ENCODE results near the gene NUDT15.

Gene NUDT15

DNA sequence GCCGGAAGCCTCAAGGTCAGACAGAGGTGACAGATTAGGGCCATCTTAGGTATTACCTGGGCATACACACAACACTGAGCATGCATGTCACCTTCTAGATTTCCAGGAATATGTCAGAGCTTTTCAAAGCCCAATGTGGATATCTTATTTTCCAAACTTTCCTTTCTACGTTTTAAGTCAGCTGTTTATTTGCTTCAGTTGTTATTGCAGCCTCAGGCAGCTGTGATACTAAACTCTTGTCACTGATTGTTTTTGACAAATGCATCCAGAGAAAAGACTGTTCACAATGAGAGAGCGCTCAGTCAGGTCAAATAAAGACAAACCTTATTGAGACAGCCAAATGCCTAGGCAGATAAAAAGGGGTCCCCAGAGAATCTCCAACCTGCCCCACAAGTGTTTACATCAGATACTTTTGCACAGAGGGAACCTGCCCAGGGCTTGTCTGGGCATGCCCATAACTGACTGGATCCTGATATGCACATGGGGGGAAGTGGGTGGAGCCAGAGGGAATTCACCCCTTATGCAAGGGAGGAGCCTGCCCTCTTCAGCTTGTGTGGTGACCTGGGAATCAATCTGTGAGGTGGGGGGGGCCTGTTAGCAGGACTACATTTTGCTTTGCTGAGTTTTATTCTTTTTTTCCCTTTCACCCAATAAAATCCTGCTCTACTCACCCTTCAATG lies 28.9 kb downstream of the NUDT15 start:
- Histone ChIP-seq H4K20me1 (ENCODE audit: insufficient read depth, low read length, poor library complexity, severe bottlenecking) (no peaks in the 10 kb centered on the region), H3K9me3 (ENCODE audit: insufficient read depth, low read depth, low read length) (peaks cover 13% of the 10 kb centered on the region), H3F3A (ENCODE audit: low read depth) (no peaks in the 10 kb centered on the region), H3K36me3 (ENCODE audit: insufficient read depth, low read length) (peaks cover 43% of the 10 kb centered on the region), H3K4me2 (ENCODE audit: low read depth, low read length, poor library complexity, severe bottlenecking) (no peak overlapping the region), H3K9me2 (replicated peaks; ENCODE audit: low read depth, low read length) (no peaks in the 10 kb centered on the region), H2AFZ (ENCODE audit: low read length) (no peak overlapping the region), H3K79me2 (ENCODE audit: insufficient read depth, low read length) (no peaks in the 10 kb centered on the region), H3K9ac (ENCODE audit: low read depth, low read length, poor library complexity, severe bottlenecking) (peak overlapping the region; percentile 48), H3K4me1 (ENCODE audit: insufficient read depth, low read length, poor library complexity, severe bottlenecking) (no peaks in the 10 kb centered on the region), H3K4me3 (ENCODE audit: low read length, poor library complexity, severe bottlenecking) (no peak overlapping the region), H3K27me3 (ENCODE audit: insufficient read depth, low read length, poor library complexity, severe bottlenecking) (no peaks in the 10 kb centered on the region)
- TF ChIP-seq EZH2phosphoT487 (IDR thresholded peaks at IDR 0.05; ENCODE audit: borderline replicate concordance), result no peak
- TF ChIP-seq, protein P1, sequence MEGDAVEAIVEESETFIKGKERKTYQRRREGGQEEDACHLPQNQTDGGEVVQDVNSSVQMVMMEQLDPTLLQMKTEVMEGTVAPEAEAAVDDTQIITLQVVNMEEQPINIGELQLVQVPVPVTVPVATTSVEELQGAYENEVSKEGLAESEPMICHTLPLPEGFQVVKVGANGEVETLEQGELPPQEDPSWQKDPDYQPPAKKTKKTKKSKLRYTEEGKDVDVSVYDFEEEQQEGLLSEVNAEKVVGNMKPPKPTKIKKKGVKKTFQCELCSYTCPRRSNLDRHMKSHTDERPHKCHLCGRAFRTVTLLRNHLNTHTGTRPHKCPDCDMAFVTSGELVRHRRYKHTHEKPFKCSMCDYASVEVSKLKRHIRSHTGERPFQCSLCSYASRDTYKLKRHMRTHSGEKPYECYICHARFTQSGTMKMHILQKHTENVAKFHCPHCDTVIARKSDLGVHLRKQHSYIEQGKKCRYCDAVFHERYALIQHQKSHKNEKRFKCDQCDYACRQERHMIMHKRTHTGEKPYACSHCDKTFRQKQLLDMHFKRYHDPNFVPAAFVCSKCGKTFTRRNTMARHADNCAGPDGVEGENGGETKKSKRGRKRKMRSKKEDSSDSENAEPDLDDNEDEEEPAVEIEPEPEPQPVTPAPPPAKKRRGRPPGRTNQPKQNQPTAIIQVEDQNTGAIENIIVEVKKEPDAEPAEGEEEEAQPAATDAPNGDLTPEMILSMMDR (conservative IDR thresholded peaks at IDR 0.05; ENCODE audit: low read length), result no peak

DNA sequence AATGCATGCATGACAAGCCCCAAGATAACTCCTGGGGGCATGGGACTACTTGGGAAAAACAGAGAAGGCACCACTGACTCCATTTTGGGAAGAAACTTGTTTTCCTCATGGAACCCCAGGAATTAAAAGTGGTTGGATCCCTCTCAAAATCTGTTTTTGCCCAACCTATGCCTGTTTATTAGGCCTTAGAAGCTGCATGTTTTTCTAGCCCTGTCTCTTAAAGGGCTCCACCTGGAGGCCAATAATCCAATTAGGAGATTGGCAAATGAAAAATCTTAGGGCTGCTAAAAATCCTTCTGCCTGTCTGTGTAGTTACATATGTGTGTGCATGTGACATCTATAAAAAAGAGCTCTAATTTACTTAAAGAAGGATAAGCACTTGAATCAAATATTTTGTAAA lies 30.5 kb downstream of the NUDT15 start:
- H3K9ac ChIP-seq (ENCODE audit: low read depth, low read length, poor library complexity, severe bottlenecking), result no peak overlapping the region
- H3K4me2 ChIP-seq (ENCODE audit: low read depth, low read length, poor library complexity, severe bottlenecking), result no peak overlapping the region
- peaks cover 59% of the 10 kb centered on the region for H3K36me3 ChIP-seq (ENCODE audit: insufficient read depth, low read length)
- no peak overlapping the region for H2AFZ ChIP-seq (ENCODE audit: low read length)
- H3K4me1 ChIP-seq (ENCODE audit: insufficient read depth, low read length, poor library complexity, severe bottlenecking), result no peaks in the 10 kb centered on the region
- H3F3A ChIP-seq (ENCODE audit: low read depth), result no peaks in the 10 kb centered on the region
- no peaks in the 10 kb centered on the region for H4K20me1 ChIP-seq (ENCODE audit: insufficient read depth, low read length, poor library complexity, severe bottlenecking)
- H3K9me2 ChIP-seq (replicated peaks; ENCODE audit: low read depth, low read length), result no peaks in the 10 kb centered on the region
- no peak overlapping the region for H3K4me3 ChIP-seq (ENCODE audit: low read length, poor library complexity, severe bottlenecking)
- H3K79me2 ChIP-seq (ENCODE audit: insufficient read depth, low read length), result no peaks in the 10 kb centered on the region
- peaks cover 23% of the 10 kb centered on the region for H3K9me3 ChIP-seq (ENCODE audit: insufficient read depth, low read depth, low read length)
- no peak for TF ChIP-seq EZH2phosphoT487 (IDR thresholded peaks at IDR 0.05; ENCODE audit: borderline replicate concordance)
- TF ChIP-seq, protein P1 (conservative IDR thresholded peaks at IDR 0.05; ENCODE audit: low read length), result peak; percentile 65
- no peaks in the 10 kb centered on the region for H3K27me3 ChIP-seq (ENCODE audit: insufficient read depth, low read length, poor library complexity, severe bottlenecking)

DNA sequence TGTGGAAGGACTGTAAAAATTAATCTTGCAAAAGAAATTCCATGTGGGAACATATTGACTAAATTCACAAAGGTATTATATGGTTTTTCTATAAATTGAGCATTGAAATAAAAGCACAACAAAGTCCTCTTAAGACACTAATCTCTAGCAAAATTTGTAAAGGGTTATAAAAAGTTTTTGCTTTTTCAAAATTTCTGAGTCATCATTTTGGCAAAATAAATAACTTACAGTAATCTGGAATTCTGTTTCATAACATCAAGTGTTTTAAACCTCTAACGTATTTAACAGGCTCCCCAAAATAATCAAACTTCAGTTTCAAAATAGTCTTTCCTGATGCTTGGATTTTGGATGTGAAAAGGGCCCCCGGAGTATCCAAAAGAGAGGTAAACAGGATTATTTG lies 31.4 kb downstream of the NUDT15 start:
- Histone ChIP-seq H3K4me1 (ENCODE audit: insufficient read depth, low read length, poor library complexity, severe bottlenecking) (no peaks in the 10 kb centered on the region), H3K36me3 (ENCODE audit: insufficient read depth, low read length) (peaks cover 68% of the 10 kb centered on the region)
- TF ChIP-seq, protein P1 (conservative IDR thresholded peaks at IDR 0.05; ENCODE audit: low read length), result no peak
- TF ChIP-seq EZH2phosphoT487 (IDR thresholded peaks at IDR 0.05; ENCODE audit: borderline replicate concordance), result no peak

More for the DNA sequence above, 31.4 kb downstream of the NUDT15 start:
- Histone ChIP-seq H3K4me3 (ENCODE audit: low read length, poor library complexity, severe bottlenecking) (no peak overlapping the region), H3K9me2 (replicated peaks; ENCODE audit: low read depth, low read length) (no peaks in the 10 kb centered on the region), H4K20me1 (ENCODE audit: insufficient read depth, low read length, poor library complexity, severe bottlenecking) (no peaks in the 10 kb centered on the region), H3K9me3 (ENCODE audit: insufficient read depth, low read depth, low read length) (peaks cover 23% of the 10 kb centered on the region), H3K4me2 (ENCODE audit: low read depth, low read length, poor library complexity, severe bottlenecking) (no peak overlapping the region), H3K27me3 (ENCODE audit: insufficient read depth, low read length, poor library complexity, severe bottlenecking) (no peaks in the 10 kb centered on the region), H3K79me2 (ENCODE audit: insufficient read depth, low read length) (no peaks in the 10 kb centered on the region), H3K9ac (ENCODE audit: low read depth, low read length, poor library complexity, severe bottlenecking) (no peak overlapping the region), H3F3A (ENCODE audit: low read depth) (no peaks in the 10 kb centered on the region), H2AFZ (ENCODE audit: low read length) (no peak overlapping the region)

Data from Loucy (cell line).